Adrenal gland (tissue), 12 donors: ENCODE results near the gene LRRC36. TPM values are rescaled to one million over a fixed set of nuclear protein-coding genes. Genes with fewer than 3 reads are reported as not detected.

ENCODE experiments used
- DNase-seq, 7 donors: peaks; one replicate each; pipeline ENCODE4 v3.0.0-alpha.2; 2019 to 2020
- H3K27ac ChIP-seq, 5 donors: fragments of 200-600 bp; sonication (generic) in 4 of 5; 1 replicate in 3 of 5; 2 replicates in 2 of 5; pipeline versions ENCODE4 v1.5.1 to v1.8.0; 2016 to 2020; ENCODE audit warnings: mild to moderate bottlenecking in 1 of 5
- H3K27me3 ChIP-seq: fragments of 200-600 bp; 2 replicates; pipeline ENCODE4 v1.8.0; 2021
- H3K36me3 ChIP-seq, 2 donors: fragments of 200-600 bp; replicated peaks in 1 of 2; 1 replicate in 1 of 2; 2 replicates in 1 of 2; pipeline versions ENCODE4 v1.5.1 to v1.8.0; 2018 to 2022
- H3K4me1 ChIP-seq, 2 donors: fragments of 200-600 bp; replicated peaks in 1 of 2; 1 replicate in 1 of 2; 2 replicates in 1 of 2; pipeline versions ENCODE4 v1.5.1 to v1.8.0; 2018 to 2021
- H3K4me3 ChIP-seq, 4 donors: fragments of 200-600 bp; sonication (generic) in 3 of 4; one replicate each; pipeline ENCODE4 v1.5.1; 2016 to 2018
- H3K9me3 ChIP-seq, 3 donors: fragments of 200-600 bp; sonication (generic) in 1 of 3; replicated peaks in 1 of 3; 1 replicate in 2 of 3; 2 replicates in 1 of 3; pipeline versions ENCODE4 v1.5.1 to v1.8.0; 2016 to 2021
- CTCF ChIP-seq, 6 experiments: fragments of 450-650 bp in 4 of 6; fragments of 200-600 bp in 2 of 6; sonication (generic) in 1 of 6; IDR thresholded peaks; 1 replicate in 5 of 6; 2 replicates in 1 of 6; pipeline versions ENCODE4 v1.5.1 to v1.8.0; 2016 to 2021; ENCODE audit warnings: antibody characterized with exemption in 6 of 6, mild to moderate bottlenecking in 2 of 6, moderate library complexity in 1 of 6
- POLR2A ChIP-seq, 2 donors: fragments of 450-650 bp; IDR thresholded peaks; one replicate each; pipeline ENCODE4 v1.6.1; 2017; ENCODE audit warnings: antibody characterized with exemption in 2 of 2, mild to moderate bottlenecking in 2 of 2, moderate library complexity in 1 of 2
- WGBS, 4 donors: extraction: QIAGEN DNeasy Blood & Tissue Kit in 2 of 4; methylation state at CpG; one replicate each; pipeline versions ENCODE4 v1.1.5 to v1.1.7; 2013 to 2017; 5-methylcytosine and 5-hydroxymethylcytosine counted together
- intact Hi-C, 2 donors: fragments of 100-400 bp; cut with DNase I; formaldehyde crosslinking; loops; one replicate each; pipeline versions ENCODE4 v1.14.1 to v1.15.0; 2022 to 2023
- polyA plus RNA-seq, 3 donors: library from polyadenylated mRNA; stranded (reverse); fragments of 200-250 nt in 2 of 3; fragments of 350-450 nt in 1 of 3; fragmentation: Illumina TruSeq in 1 of 3; extraction: RNeasy Lipid Tissue Mini Kit (QIAGEN cat#74804) in 1 of 3; gene quantifications; one replicate each; pipeline ENCODE4 v1.2.3, GENCODE V29; 2013 to 2014
- total RNA-seq, 9 donors: library from RNA; depleted of rRNA in 4 of 9; stranded (reverse); fragments of >200 nt in 4 of 9; fragments of 120-200 nt in 1 of 9; fragmentation: NEBNext Ultra II Directional in 1 of 9; extraction: Animal tissue kit (Norgen Biotek cat#: 25700) in 1 of 9; gene quantifications; one replicate each; pipeline versions ENCODE4 v1.1.0 to v1.2.4, GENCODE V29; 2013 to 2023
- donor health status: healthy with polysubstance abuse.
- donor health status: Bipolar disorder and iron deficiency.
- donor health status: DM: yes; HTN: yes; CAD: no.
- donor health status: DM: no; HTN: no; CAD: no.
- donor health status: DM: no; HTN: no; CAD: no.
- donor health status: DM: yes; HTN: yes; CAD: no.

The LRRC36 gene
- total and polyA plus RNA-seq, 12 donors, result 0.15 to 4.7 (median 0.61) TPM; not detected in 5

GRCh38 chr16:67407788-67408452, 81.3 kb downstream of the LRRC36 start:
- intact Hi-C loops, result no loop called here

GRCh38 chr16:67409631-67410030, 83.0 kb downstream of the LRRC36 start:
- WGBS, 4 donors, result 71 to 100% (median 81%) methylated on average over 4 to 9 of the region's 9 CpGs
- intact Hi-C loops, result no loop called here
- no peak overlapping the region for H3K27ac ChIP-seq

More at GRCh38 chr16:67407788-67408452, 81.3 kb downstream of the LRRC36 start:
- no peak for DNase-seq
- H3K4me3 ChIP-seq, result no peak overlapping the region
- H3K4me1 ChIP-seq, result no peaks in the 10 kb centered on the region
- H3K27me3 ChIP-seq, result no peaks in the 10 kb centered on the region
- no peak for TF ChIP-seq CTCF (IDR thresholded peaks at IDR 0.05)
- no peak for TF ChIP-seq POLR2A (IDR thresholded peaks at IDR 0.05)
- WGBS, 4 donors, result 81 to 86% (median 84%) methylated on average over 6 of the region's 6 CpGs
- H3K36me3 ChIP-seq, result no peaks in the 10 kb centered on the region
- no peak overlapping the region for H3K27ac ChIP-seq
- no peaks in the 10 kb centered on the region for H3K9me3 ChIP-seq

GRCh38 chr16:67411339-67411738, 84.7 kb downstream of the LRRC36 start:
- no peaks in the 10 kb centered on the region for H3K9me3 ChIP-seq
- peaks cover 16 to 20% of the 10 kb centered on the region in 2 donors for H3K4me1 ChIP-seq
- 86 to 96% (median 93%) methylated on average over 3 of the region's 3 CpGs for WGBS, 4 donors
- no peaks in the 10 kb centered on the region for H3K27me3 ChIP-seq
- intact Hi-C loops, result no loop called here
- H3K4me3 ChIP-seq, result no peak overlapping the region
- H3K36me3 ChIP-seq, result no peaks in the 10 kb centered on the region
- TF ChIP-seq CTCF (IDR thresholded peaks at IDR 0.05) (no peak), POLR2A (IDR thresholded peaks at IDR 0.05) (no peak)
- no peak for DNase-seq
- H3K27ac ChIP-seq, result no peak overlapping the region

More at GRCh38 chr16:67409631-67410030, 83.0 kb downstream of the LRRC36 start:
- no peaks in the 10 kb centered on the region for H3K9me3 ChIP-seq
- peaks cover 10% of the 10 kb centered on the region in 2 donors for H3K4me1 ChIP-seq
- DNase-seq, result no peak
- TF ChIP-seq POLR2A (IDR thresholded peaks at IDR 0.05) (no peak), CTCF (IDR thresholded peaks at IDR 0.05) (no peak)
- no peak overlapping the region for H3K4me3 ChIP-seq
- H3K27me3 ChIP-seq, result no peaks in the 10 kb centered on the region
- no peaks in the 10 kb centered on the region for H3K36me3 ChIP-seq

- H3K27ac ChIP-seq, result no peak overlapping the region
- H3K4me1 ChIP-seq, result peaks cover 16 to 20% of the 10 kb centered on the region in 2 donors
- H3K9me3 ChIP-seq, result no peaks in the 10 kb centered on the region
- TF ChIP-seq POLR2A (IDR thresholded peaks at IDR 0.05), result no peak
- no peak for TF ChIP-seq CTCF (IDR thresholded peaks at IDR 0.05)
- no peaks in the 10 kb centered on the region for H3K27me3 ChIP-seq
- WGBS, 4 donors, result 55 to 64% (median 59%) methylated on average over 2 of the region's 2 CpGs
- intact Hi-C loops, result no loop called here
- no peak overlapping the region for H3K4me3 ChIP-seq
- no peak for DNase-seq
- H3K36me3 ChIP-seq, result no peaks in the 10 kb centered on the region
Measured at GRCh38 chr16:67412294-67412693, 85.7 kb downstream of the LRRC36 start.
